CD4-positive, alpha-beta T cell (primary cell): ENCODE data around the gene EEIG1. TPM values are rescaled to one million over a fixed set of nuclear protein-coding genes. Genes with fewer than 3 reads are reported as not detected.
A peak's percentile ranks its signal among the peaks of the same experiment; 100 is the strongest.

Source experiments
- ATAC-seq: fragments of 200-7000 bp; cut with Tn5 transposase; one replicate; pipeline ENCODE4 v1.10.0; 2022; ENCODE audit warnings: mild to moderate bottlenecking; ENCODE audit not compliant: poor library complexity
- CTCF ChIA-PET: fragments of 350-600 bp; sonication (Branson Sonifier 250); formaldehyde crosslinking; loops from one replicate; lab custom pipeline; 2021; ENCODE audit warnings: antibody characterized with exemption, inconsistent platforms; lab: Charles Lee
- POLR2A ChIA-PET: fragments of 350-600 bp; sonication (Branson Sonifier 250); formaldehyde crosslinking; loops from one replicate; lab custom pipeline; 2021; ENCODE audit warnings: antibody characterized with exemption, inconsistent platforms; lab: Charles Lee
- DNase-seq, 14 experiments: peaks; one replicate each; pipeline ENCODE4 v3.0.0-alpha.2; 2013 to 2020; ENCODE audit warnings: mixed read lengths in 2 of 14
- H3K27ac ChIP-seq, 2 donors: one replicate each; pipeline versions ENCODE4 v1.5.1 to v1.7.0; 2013; ENCODE audit warnings: low read length in 2 of 2, low read depth in 1 of 2, mild to moderate bottlenecking in 1 of 2
- H3K27me3 ChIP-seq, 2 experiments: 1 replicate in 1 of 2; 2 replicates in 1 of 2; pipeline versions ENCODE4 v1.6.1 to v1.7.0; 2013; ENCODE audit warnings: low read length in 2 of 2, control low read depth in 1 of 2, mild to moderate bottlenecking in 1 of 2, moderate library complexity in 1 of 2; ENCODE audit not compliant: insufficient read depth in 2 of 2, control insufficient read depth in 1 of 2
- H3K36me3 ChIP-seq: one replicate; pipeline ENCODE4 v1.6.1; 2013; ENCODE audit warnings: low read length, control low read depth; ENCODE audit not compliant: insufficient read depth
- H3K4me1 ChIP-seq: one replicate; pipeline ENCODE4 v1.6.1; 2013; ENCODE audit warnings: low read length, control low read depth; ENCODE audit not compliant: insufficient read depth
- H3K4me3 ChIP-seq: one replicate; pipeline ENCODE4 v1.5.1; 2013; ENCODE audit warnings: mild to moderate bottlenecking, low read length, moderate library complexity
- H3K9me3 ChIP-seq, 2 experiments: 1 replicate in 1 of 2; 2 replicates in 1 of 2; pipeline versions ENCODE4 v1.6.1 to v1.7.0; 2013; ENCODE audit warnings: low read length in 2 of 2, mild to moderate bottlenecking in 2 of 2, control low read depth in 1 of 2, moderate library complexity in 1 of 2; ENCODE audit not compliant: control insufficient read depth in 1 of 2, insufficient read depth in 1 of 2
- H3K27ac Mint-ChIP-seq: one replicate; pipeline ENCODE4 v1.8.0; 2020; ENCODE audit warnings: mixed read lengths
- H3K27me3 Mint-ChIP-seq: one replicate; pipeline ENCODE4 v1.8.0; 2021; ENCODE audit warnings: mixed read lengths
- H3K36me3 Mint-ChIP-seq: one replicate; pipeline ENCODE4 v1.8.0; 2021; ENCODE audit warnings: low read depth, mixed read lengths
- H3K4me1 Mint-ChIP-seq: one replicate; pipeline ENCODE4 v1.8.0; 2021; ENCODE audit warnings: low read depth, mixed read lengths
- H3K4me3 Mint-ChIP-seq: one replicate; pipeline ENCODE4 v1.8.0; 2020; ENCODE audit warnings: mild to moderate bottlenecking, mixed read lengths
- H3K9me3 Mint-ChIP-seq: one replicate; pipeline ENCODE4 v1.8.0; 2020; ENCODE audit warnings: mixed read lengths
- intact Hi-C, 2 experiments: fragments of 100-400 bp; cut with DNase I in 1 of 2; cut with micrococcal nuclease in 1 of 2; formaldehyde crosslinking; loops; one replicate each; pipeline versions ENCODE4 v1.15.1 to v1.9.0; 2023 to 2025; cut with DNase I, micrococcal nuclease
- total RNA-seq, 174 experiments: library from RNA in 2 of 174; stranded (reverse) in 2 of 174; gene quantifications; one replicate each; pipeline ENCODE4 v1.2.3 and lab custom pipeline; 2021 to 2026
- TF ChIP-seq, protein P1 (sequence below): fragments of 200-600 bp; IDR thresholded peaks from one replicate; pipeline ENCODE4 v1.8.0; 2022; ENCODE audit warnings: antibody characterized with exemption, mild to moderate bottlenecking

Gene EEIG1
- total RNA-seq, 2 experiments from 2014 or later, result 440 to 463 TPM

DNA sequence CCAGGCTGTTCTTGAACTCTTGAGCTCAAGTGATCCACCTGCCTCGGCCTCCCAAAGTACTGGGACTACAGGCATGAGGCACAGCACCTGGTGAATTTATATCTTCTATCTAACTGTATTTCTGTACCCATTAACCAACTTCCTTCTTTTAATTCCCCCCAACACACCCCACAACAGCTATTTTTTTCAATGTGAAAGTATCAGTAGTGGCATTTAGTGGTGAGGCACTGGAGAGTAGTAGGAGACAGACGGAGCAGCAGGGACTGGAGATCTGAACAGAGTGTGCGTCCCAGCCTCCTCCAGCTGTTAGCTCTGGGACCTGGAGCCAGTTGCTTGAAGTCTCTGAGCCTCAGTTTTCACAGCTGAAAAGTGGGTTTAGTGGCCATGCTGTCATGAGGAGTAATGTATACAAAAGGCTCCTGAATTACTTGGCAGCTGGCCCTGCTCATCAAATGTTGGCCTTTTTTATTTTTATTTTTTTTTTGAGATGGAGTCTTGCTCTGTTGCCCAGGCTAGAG, 11.0 kb upstream of the EEIG1 start:
- no peak for ATAC-seq

DNA sequence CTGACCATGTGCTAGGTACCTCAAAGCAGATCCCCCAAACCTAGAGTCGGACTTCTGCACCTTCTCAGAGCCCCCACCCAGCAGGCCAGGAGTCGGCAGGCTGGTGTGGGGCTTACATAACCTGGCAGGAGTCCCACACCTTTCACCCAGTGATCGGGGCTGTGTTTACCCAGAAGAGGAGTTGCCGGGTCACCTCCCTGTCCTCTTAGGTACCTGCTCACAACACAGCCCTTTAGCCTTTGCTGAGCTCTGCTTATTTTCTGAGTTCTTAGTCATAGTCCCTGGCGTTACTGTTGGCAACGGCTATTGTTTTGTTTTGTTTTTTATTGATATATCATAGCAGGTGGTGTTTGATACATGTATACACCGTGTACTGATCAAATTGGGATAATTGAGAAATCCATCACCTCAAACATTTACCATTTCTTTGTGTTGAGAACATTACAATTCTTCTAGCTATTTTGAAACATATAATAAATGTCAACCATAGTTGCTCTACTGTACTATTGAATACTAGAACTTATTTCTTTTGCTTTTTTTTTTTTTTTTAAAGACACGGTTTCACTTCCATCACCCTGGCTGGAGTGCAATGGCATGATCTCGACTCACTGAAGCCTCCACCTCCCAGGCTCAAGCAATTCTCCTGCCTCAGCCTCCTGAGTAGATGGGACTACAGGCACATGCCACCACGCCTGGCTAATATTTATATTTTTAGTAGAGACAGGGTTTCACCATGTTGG, 10.4 kb upstream of the EEIG1 start:
- H3K4me1 Mint-ChIP-seq, result peaks cover 49% of the 10 kb centered on the region
- Histone ChIP-seq H3K36me3 (no peaks in the 10 kb centered on the region), H3K9me3 (no peaks in the 10 kb centered on the region), H3K27ac (no peak overlapping the region), H3K27me3 (no peaks in the 10 kb centered on the region), H3K4me3 (no peak overlapping the region), H3K4me1 (peaks cover 22% of the 10 kb centered on the region)
- H3K27me3 Mint-ChIP-seq, result no peaks in the 10 kb centered on the region
- H3K27ac Mint-ChIP-seq, result peak overlapping the region; percentile 38
- ChIA-PET POLR2A (interaction anchor here (0.5 to 2.5 kb wide), 7 partner anchors 8 to 102 kb away, joined by 3 to 9 read pairs (median 4); partner anchors contain the start of gene EEIG1), CTCF (interaction anchor here (1.1 to 1.5 kb wide), 2 partner anchors 9 to 36 kb away, joined by 4 read pairs; no protein-coding TSS in a partner anchor)
- intact Hi-C loops, result no loop called here
- peak; percentile 71 for ATAC-seq
- no peaks in the 10 kb centered on the region for H3K36me3 Mint-ChIP-seq
- DNase-seq, result peak in 2 of 14 experiments; percentile 48 to 53
- TF ChIP-seq, protein P1, sequence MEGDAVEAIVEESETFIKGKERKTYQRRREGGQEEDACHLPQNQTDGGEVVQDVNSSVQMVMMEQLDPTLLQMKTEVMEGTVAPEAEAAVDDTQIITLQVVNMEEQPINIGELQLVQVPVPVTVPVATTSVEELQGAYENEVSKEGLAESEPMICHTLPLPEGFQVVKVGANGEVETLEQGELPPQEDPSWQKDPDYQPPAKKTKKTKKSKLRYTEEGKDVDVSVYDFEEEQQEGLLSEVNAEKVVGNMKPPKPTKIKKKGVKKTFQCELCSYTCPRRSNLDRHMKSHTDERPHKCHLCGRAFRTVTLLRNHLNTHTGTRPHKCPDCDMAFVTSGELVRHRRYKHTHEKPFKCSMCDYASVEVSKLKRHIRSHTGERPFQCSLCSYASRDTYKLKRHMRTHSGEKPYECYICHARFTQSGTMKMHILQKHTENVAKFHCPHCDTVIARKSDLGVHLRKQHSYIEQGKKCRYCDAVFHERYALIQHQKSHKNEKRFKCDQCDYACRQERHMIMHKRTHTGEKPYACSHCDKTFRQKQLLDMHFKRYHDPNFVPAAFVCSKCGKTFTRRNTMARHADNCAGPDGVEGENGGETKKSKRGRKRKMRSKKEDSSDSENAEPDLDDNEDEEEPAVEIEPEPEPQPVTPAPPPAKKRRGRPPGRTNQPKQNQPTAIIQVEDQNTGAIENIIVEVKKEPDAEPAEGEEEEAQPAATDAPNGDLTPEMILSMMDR, result no peak
- no peaks in the 10 kb centered on the region for H3K9me3 Mint-ChIP-seq
- no peak overlapping the region for H3K4me3 Mint-ChIP-seq

More for the DNA sequence above, 11.0 kb upstream of the EEIG1 start:
- peaks cover 22% of the 10 kb centered on the region for H3K4me1 ChIP-seq
- Mint-ChIP-seq H3K4me3 (no peak overlapping the region), H3K9me3 (no peaks in the 10 kb centered on the region), H3K4me1 (peaks cover 45% of the 10 kb centered on the region), H3K36me3 (no peaks in the 10 kb centered on the region), H3K27me3 (no peaks in the 10 kb centered on the region), H3K27ac (peak overlapping the region; percentile 38)
- H3K27me3 ChIP-seq, result no peaks in the 10 kb centered on the region
- intact Hi-C loops, result no loop called here
- DNase-seq, result no peak
- no peak overlapping the region for H3K4me3 ChIP-seq
- no peaks in the 10 kb centered on the region for H3K36me3 ChIP-seq
- TF ChIP-seq, protein P1, result no peak
- H3K9me3 ChIP-seq, result no peaks in the 10 kb centered on the region
- POLR2A ChIA-PET, result interaction anchor here (0.5 to 2.5 kb wide), 7 partner anchors 9 to 101 kb away, joined by 3 to 9 read pairs (median 4); partner anchors contain the start of gene EEIG1
- no peak overlapping the region for H3K27ac ChIP-seq
- CTCF ChIA-PET, result interaction anchor here (1.1 to 1.5 kb wide), 2 partner anchors 10 to 36 kb away, joined by 4 read pairs; no protein-coding TSS in a partner anchor

DNA sequence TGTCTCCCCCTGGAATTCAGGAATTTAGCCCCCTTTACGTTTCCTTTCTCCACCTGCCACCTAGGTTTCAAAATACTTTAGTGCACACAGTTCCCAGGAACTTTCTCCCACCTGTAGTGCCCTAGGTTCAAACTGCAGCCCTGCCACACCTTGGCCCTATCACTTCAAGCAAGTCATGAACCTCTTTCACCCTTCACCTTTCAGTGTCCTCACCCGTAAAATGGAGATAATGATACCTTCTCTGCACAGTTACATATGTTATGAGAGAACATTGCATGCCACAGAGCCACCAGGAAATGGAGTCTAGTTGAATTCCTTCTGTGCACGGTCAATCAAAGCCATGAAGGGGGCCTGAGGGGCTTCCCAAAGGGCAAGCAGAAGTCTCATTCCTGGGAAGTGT, 9.8 kb upstream of the EEIG1 start:
- intact Hi-C loops, result no loop called here
- no peak overlapping the region for H3K4me3 ChIP-seq
- no peaks in the 10 kb centered on the region for H3K36me3 ChIP-seq
- H3K36me3 Mint-ChIP-seq, result no peaks in the 10 kb centered on the region
- DNase-seq, result no peak
- ATAC-seq, result no peak
- no peak overlapping the region for H3K4me3 Mint-ChIP-seq
- H3K9me3 ChIP-seq, result no peaks in the 10 kb centered on the region
- no peaks in the 10 kb centered on the region for H3K27me3 ChIP-seq
- H3K4me1 Mint-ChIP-seq, result peaks cover 49% of the 10 kb centered on the region
- ChIA-PET CTCF (interaction anchor here (1.5 kb wide), 1 partner anchor 9 kb away, joined by 4 read pairs; no protein-coding TSS in a partner anchor), POLR2A (interaction anchor here (1.8 to 2.5 kb wide), 3 partner anchors 9 to 17 kb away, joined by 4 to 9 read pairs (median 9); partner anchors contain the start of gene EEIG1)
- TF ChIP-seq, protein P1, result no peak
- peak overlapping the region; percentile 38 for H3K27ac Mint-ChIP-seq
- H3K27me3 Mint-ChIP-seq, result no peaks in the 10 kb centered on the region
- H3K27ac ChIP-seq, result no peak overlapping the region
- H3K4me1 ChIP-seq, result peaks cover 22% of the 10 kb centered on the region
- H3K9me3 Mint-ChIP-seq, result no peaks in the 10 kb centered on the region
